SKM-1 treated with dmso at 0.1 percent for 144 hours (cell line): ENCODE data around the gene PRAMEF7.
"Not testable (repeated sequence)": the region's sequence is repeated elsewhere in the genome, so short reads cannot be mapped to it uniquely, and the experiment has no call there.

ENCODE experiments used
- DNase-seq: peaks from one replicate; lab custom pipeline; 2025; ENCODE audit not compliant: unreplicated experiment; lab: John Stamatoyannopoulos, UW

PRAMEF7 gene

GRCh38 chr1:12916310-12916709, at the start of gene PRAMEF7:
Gene PRAMEF7, plus strand, starts transcription at chr1:12916610. Its CDS starts 1,083 bp downstream, at chr1:12917693.
- DNase-seq = not testable (repeated sequence)

- not testable (repeated sequence) for DNase-seq
Measured at GRCh38 chr1:12878453-12878852, 38.0 kb upstream of the PRAMEF7 start.

GRCh38 chr1:12886101-12886500, 30.3 kb upstream of the PRAMEF7 start, which contains the start of gene PRAMEF4:
Gene PRAMEF4, minus strand, starts transcription at chr1:12886201. Its CDS starts 2,807 bp downstream, at chr1:12883394.
- DNase-seq = not testable (repeated sequence)

DNA sequence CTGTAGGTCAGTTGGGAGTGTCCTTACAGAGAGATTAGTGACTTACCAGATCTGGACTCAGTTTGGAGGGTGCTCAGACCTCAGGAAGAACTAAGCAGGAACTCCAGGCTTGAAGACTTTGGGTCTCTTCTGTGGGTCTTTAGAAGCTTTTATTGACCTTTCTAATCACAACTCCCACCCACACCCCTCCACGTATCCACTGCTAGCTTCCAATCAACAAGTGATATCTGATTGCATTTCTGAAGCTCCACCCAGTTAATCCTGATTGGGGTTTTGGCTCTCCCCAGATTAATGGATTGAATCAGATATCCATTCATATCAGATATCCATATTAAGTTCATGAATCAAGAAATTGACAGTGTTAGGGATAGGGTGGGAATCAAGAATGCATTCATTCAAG, 18.2 kb upstream of the PRAMEF7 start, which contains the start of gene PRAMEF10:
PRAMEF10 (minus strand) TSS at position 101 of the 400 bp plus-strand sequence. CDS start 2,423 bp downstream, outside the sequence.
- DNase-seq = not testable (repeated sequence)

GRCh38 chr1:12899186-12899585, 17.2 kb upstream of the PRAMEF7 start:
- DNase-seq = not testable (repeated sequence)

- not testable (repeated sequence) for DNase-seq
Measured at GRCh38 chr1:12903793-12904572, 12.4 kb upstream of the PRAMEF7 start.

GRCh38 chr1:12921749-12922148, 5.3 kb downstream of the PRAMEF7 start:
- not testable (repeated sequence) for DNase-seq

DNA sequence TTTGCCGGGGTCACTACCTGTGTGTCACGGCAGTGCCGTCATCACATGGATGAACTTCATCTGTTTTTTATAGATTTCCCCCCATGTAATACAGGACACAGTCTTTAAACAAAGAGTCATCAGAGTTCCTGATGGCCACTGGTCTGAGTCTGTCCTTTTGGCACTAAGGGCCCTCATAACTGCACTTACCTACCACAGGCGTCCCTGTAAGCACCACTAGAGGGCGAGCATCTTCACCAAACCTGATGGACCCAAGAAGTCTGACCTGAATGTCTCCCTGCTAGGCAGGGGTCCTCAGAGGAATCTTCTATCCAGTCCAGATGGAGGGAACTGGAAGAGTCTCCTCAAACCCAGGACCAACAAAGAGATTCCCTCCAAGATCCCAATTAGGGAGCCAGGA, 8.0 kb downstream of the PRAMEF7 start:
- DNase-seq = not testable (repeated sequence)

DNA sequence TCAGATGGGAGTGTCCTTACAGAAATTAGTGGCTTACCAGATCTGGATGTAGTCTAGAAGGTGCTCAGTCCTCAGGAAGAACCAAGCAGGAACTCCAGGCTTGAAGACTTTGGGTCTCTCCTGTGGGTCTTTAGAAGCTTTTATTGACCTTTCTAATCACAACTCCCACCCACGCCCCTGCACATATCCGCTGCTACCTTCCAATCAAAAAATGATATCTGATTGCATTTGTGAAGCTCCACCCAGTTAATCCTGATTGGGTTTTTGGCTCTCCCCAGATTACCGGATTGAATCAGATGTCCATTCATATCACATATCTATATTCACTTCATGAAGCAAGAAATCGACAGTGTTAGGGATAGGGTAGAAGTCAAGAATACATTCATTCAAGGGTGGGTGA, 31.1 kb downstream of the PRAMEF7 start, which contains the start of gene PRAMEF6:
PRAMEF6 (minus strand) TSS at position 101 of the 400 bp plus-strand sequence. CDS start 5,062 bp downstream, outside the sequence.
- not testable (repeated sequence) for DNase-seq
